ENCODE measurements around the gene FANCB.

FANCB gene

DNA sequence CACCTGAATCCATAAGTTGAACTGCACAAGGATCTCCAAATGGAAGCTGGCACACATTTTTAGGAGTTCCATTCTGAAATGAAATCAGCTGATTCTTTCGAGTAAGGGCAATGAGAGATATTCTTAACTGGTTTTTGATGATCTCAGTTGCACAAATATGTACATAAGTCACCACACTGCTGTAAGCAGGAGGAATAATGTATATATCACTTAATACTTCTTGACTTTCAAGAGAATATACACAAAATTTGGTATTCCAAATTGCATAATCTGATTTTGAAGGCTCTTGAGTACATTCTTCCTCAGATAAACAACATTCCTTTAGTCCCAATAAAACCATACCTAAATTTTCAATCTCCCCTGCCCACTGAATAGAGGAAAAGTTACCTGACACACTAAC is 8.2 kb downstream of the FANCB start:
- DNase-seq (ENCODE audit: low read depth): no peak
- H3K4me3 ChIP-seq (ENCODE audit: low read length): no peak overlapping the region
- TF ChIP-seq, protein P1, sequence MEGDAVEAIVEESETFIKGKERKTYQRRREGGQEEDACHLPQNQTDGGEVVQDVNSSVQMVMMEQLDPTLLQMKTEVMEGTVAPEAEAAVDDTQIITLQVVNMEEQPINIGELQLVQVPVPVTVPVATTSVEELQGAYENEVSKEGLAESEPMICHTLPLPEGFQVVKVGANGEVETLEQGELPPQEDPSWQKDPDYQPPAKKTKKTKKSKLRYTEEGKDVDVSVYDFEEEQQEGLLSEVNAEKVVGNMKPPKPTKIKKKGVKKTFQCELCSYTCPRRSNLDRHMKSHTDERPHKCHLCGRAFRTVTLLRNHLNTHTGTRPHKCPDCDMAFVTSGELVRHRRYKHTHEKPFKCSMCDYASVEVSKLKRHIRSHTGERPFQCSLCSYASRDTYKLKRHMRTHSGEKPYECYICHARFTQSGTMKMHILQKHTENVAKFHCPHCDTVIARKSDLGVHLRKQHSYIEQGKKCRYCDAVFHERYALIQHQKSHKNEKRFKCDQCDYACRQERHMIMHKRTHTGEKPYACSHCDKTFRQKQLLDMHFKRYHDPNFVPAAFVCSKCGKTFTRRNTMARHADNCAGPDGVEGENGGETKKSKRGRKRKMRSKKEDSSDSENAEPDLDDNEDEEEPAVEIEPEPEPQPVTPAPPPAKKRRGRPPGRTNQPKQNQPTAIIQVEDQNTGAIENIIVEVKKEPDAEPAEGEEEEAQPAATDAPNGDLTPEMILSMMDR (conservative IDR thresholded peaks at IDR 0.05; ENCODE audit: low read depth, low read length): no peak

DNA sequence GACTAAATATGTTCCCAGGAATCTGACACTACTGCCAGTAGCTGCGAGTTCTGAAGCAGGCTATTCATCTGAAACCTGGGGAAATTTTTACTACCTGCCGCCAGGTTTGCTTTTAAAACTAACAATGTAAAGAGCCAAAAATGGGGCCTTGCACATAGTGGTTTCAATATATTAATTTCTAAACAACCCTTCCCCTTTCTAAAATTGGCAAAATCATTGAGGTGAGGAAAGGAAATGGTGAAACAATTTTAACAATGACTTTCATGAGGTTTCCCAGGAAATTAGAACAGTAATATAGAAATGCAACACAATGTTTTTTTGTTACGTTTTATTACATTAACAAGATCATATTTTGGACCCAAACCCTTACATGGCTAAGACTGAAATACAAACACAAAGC is 21.3 kb downstream of the FANCB start:
- TF ChIP-seq, protein P1 (conservative IDR thresholded peaks at IDR 0.05; ENCODE audit: low read depth, low read length): no peak
- no peak overlapping the region for H3K4me3 ChIP-seq (ENCODE audit: low read length)
- DNase-seq (ENCODE audit: low read depth): no peak

DNA sequence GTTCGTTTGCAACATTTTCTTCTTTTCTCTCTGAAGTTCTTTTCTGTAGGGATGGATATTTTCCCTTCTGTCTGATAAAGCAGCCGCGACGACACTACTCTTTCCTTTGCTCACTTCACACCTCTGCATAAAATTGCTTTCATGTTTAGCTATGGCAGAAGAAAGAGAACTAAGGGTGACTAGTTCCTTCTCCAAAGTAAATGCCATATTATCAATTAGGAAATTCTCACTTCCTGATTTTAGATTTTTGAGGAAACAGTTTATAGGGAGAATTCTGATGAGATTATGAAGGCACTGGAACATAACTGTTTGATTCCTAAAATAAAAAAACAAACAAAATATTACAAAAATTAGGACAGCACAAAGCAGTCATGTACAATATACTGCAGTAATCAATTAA is 29.2 kb downstream of the FANCB start:
- TF ChIP-seq, protein P1 (conservative IDR thresholded peaks at IDR 0.05; ENCODE audit: low read depth, low read length): no peak
- no peak for DNase-seq (ENCODE audit: low read depth)
- H3K4me3 ChIP-seq (ENCODE audit: low read length): no peak overlapping the region

DNA sequence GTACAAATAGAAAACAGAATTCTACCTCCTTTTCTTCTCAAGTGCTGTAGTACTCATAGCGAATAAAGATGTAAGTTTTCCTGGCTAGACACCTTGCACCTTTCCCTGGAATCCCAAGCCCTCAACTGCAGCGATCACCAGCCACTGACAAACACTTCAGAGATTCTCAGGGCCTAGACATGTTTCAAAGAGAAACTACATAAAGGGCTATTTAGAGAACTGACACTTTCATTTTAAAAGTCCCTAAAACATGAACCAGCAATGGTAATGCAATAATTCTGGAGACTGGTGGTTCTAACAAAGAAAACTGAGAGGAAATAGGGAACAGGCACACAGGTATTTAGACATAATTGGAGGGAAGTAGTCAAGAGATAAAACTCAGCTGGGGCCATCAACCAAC is 35.7 kb downstream of the FANCB start:
- H3K4me3 ChIP-seq (ENCODE audit: low read length): no peak overlapping the region
- no peak for DNase-seq (ENCODE audit: low read depth)
- TF ChIP-seq, protein P1 (conservative IDR thresholded peaks at IDR 0.05; ENCODE audit: low read depth, low read length): no peak

DNA sequence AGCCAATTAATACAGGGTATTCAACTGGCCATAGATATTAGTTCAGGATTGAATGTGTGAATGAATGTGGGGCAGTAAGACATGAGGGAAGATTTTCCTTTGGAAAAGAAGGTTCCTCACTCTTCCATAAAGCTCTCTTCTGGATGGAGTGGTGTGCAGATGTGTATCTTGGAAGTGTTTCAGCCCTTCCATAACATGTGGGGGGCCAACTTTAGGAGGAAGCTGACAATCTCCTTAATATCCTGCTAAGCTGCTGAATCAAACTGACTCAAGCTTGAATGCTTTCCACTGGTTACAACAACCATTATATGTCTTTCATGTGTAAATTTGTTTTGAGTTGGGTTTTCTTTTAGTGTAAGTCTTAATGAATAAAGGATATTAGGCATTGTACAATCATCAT is 40.3 kb downstream of the FANCB start:
- no peak for DNase-seq (ENCODE audit: low read depth)
- no peak overlapping the region for H3K4me3 ChIP-seq (ENCODE audit: low read length)
- TF ChIP-seq, protein P1 (conservative IDR thresholded peaks at IDR 0.05; ENCODE audit: low read depth, low read length): no peak

DNA sequence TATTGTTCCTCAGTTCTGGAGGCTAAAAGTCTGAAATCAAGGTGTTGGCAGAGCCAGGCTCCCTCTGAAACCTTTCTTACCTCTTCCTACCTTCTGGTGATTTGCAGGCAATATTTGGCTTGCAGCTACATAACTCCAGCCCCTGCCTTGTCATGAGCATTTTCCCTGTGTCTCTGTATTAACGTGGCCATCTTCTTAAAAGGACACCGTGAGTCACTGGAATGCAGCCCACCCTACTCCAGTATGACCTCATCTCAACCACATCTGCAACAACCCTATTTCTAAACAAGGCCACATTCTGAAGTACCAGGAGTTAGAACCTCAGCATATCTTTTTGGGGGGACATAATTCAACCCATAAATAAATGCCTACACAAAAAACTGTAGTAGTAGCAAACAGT is 40.7 kb downstream of the FANCB start:
- H3K4me3 ChIP-seq (ENCODE audit: low read length): no peak overlapping the region
- DNase-seq (ENCODE audit: low read depth): no peak
- TF ChIP-seq, protein P1 (conservative IDR thresholded peaks at IDR 0.05; ENCODE audit: low read depth, low read length): no peak

DNA sequence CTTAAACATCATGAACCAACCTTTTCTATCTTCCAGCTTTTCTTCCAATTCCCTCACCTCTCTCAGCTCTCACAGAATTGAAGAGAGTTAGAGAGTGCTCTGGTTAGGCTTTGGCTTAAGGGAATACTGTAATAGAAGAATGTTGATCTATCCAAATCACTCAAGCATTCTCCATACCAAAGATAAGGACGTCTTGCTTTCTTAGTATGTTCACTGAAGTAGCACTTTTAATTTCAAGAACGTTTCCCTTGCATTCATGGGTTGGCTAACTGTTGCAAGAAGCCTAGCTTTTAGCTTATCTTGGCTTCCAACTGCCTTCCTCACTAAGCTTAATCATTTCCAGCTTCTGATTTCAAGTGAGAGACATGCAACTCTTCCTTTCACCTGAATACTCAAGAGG is 43.2 kb downstream of the FANCB start:
- no peak for DNase-seq (ENCODE audit: low read depth)
- TF ChIP-seq, protein P1 (conservative IDR thresholded peaks at IDR 0.05; ENCODE audit: low read depth, low read length): no peak
- H3K4me3 ChIP-seq (ENCODE audit: low read length): no peak overlapping the region

Measured in retinal pigment epithelial cell (primary cell).